H1 (cell line): Measurements from ENCODE around the gene MPV17L2. TPM values are rescaled to one million over a fixed set of nuclear protein-coding genes. Genes with fewer than 3 reads are reported as not detected.

Source experiments
- CTCF ChIA-PET: fragments of 300-600 bp; sonication (Branson Sonifier 250); formaldehyde crosslinking; loops from one replicate; lab custom pipeline; 2021; ENCODE audit not compliant: partially characterized antibody; lab: Charles Lee
- POLR2A ChIA-PET: fragments of 300-600 bp; sonication (Branson Sonifier 250); formaldehyde crosslinking; loops from one replicate; lab custom pipeline; 2021; ENCODE audit warnings: inconsistent platforms; ENCODE audit not compliant: partially characterized antibody; lab: Charles Lee
- DNase-seq, 2 experiments: peaks; one replicate each; pipeline versions ENCODE4 v3.0.0 to v3.0.0-alpha.2; 2010 to 2022; ENCODE audit warnings: low spot score in 2 of 2, low read depth in 1 of 2, mixed read lengths in 1 of 2
- FAIRE-seq: peaks from 2 replicates; lab custom pipeline; 2011; peaks lifted over from hg19 to GRCh38; lab: Jason Lieb, UNC
- H2AFZ ChIP-seq: 2 replicates; pipeline ENCODE4 v1.8.1; 2012; ENCODE audit warnings: low read length, inconsistent platforms
- H2AK5ac ChIP-seq: 2 replicates; pipeline ENCODE4 v1.6.1; 2013; ENCODE audit warnings: low read depth, low read length
- H2BK120ac ChIP-seq: replicated peaks from 2 replicates; pipeline ENCODE3; 2013; ENCODE audit warnings: low read depth, low read length, inconsistent platforms
- H2BK12ac ChIP-seq: 2 replicates; pipeline ENCODE4 v1.6.1; 2013; ENCODE audit warnings: low read depth, low read length
- H2BK15ac ChIP-seq: 2 replicates; pipeline ENCODE4 v1.6.1; 2013; ENCODE audit warnings: low read length
- H2BK20ac ChIP-seq: 2 replicates; pipeline ENCODE4 v1.6.1; 2013; ENCODE audit warnings: low read length
- H2BK5ac ChIP-seq: 2 replicates; pipeline ENCODE4 v1.6.1; 2013; ENCODE audit warnings: low read depth, low read length
- H3K14ac ChIP-seq: 2 replicates; pipeline ENCODE4 v1.6.1; 2013; ENCODE audit warnings: inconsistent platforms; ENCODE audit not compliant: insufficient read length
- H3K18ac ChIP-seq: 2 replicates; pipeline ENCODE4 v1.6.1; 2013; ENCODE audit warnings: low read length; ENCODE audit errors: extremely low read depth
- H3K23ac ChIP-seq: 2 replicates; pipeline ENCODE4 v1.6.1; 2013; ENCODE audit warnings: inconsistent platforms; ENCODE audit not compliant: insufficient read length
- H3K23me2 ChIP-seq: 2 replicates; pipeline ENCODE4 v1.6.1; 2013; ENCODE audit warnings: low read depth, low read length
- H3K27ac ChIP-seq: 2 replicates; pipeline ENCODE4 v1.6.1; 2011; ENCODE audit warnings: low read depth, low read length, inconsistent platforms
- H3K27me3 ChIP-seq, 4 experiments: replicated peaks in 1 of 4; 1 replicate in 1 of 4; 2 replicates in 3 of 4; pipeline versions ENCODE4 v1.6.1 to v1.8.1; 2011 to 2013; ENCODE audit warnings: low read length in 3 of 4, mild to moderate bottlenecking in 3 of 4, inconsistent platforms in 2 of 4, mixed read lengths in 2 of 4, moderate library complexity in 1 of 4; ENCODE audit not compliant: control insufficient read depth in 3 of 4, insufficient read depth in 3 of 4; ENCODE audit errors: extremely low read depth in 1 of 4
- H3K36me3 ChIP-seq, 4 experiments: 2 replicates each; pipeline versions ENCODE4 v1.6.1 to v1.8.1; 2011 to 2013; ENCODE audit warnings: mild to moderate bottlenecking in 4 of 4, low read length in 3 of 4, moderate library complexity in 2 of 4, control low read depth in 1 of 4, inconsistent platforms in 1 of 4; ENCODE audit not compliant: insufficient read depth in 4 of 4, control insufficient read depth in 2 of 4
- H3K4ac ChIP-seq: replicated peaks from 2 replicates; pipeline ENCODE3; 2013; ENCODE audit warnings: low read length, low read depth, mixed read lengths, inconsistent platforms; ENCODE audit not compliant: insufficient read length
- H3K4me1 ChIP-seq, 4 experiments: replicated peaks in 1 of 4; 1 replicate in 1 of 4; 2 replicates in 3 of 4; pipeline versions ENCODE4 v1.6.1 to v1.8.1; 2011 to 2013; ENCODE audit warnings: low read length in 3 of 4, inconsistent platforms in 2 of 4, mixed read lengths in 1 of 4; ENCODE audit not compliant: insufficient read depth in 4 of 4, control insufficient read depth in 3 of 4
- H3K4me2 ChIP-seq, 2 experiments: 2 replicates each; pipeline versions ENCODE4 v1.6.1 to v1.8.1; 2011 to 2013; ENCODE audit warnings: low read depth in 2 of 2, low read length in 2 of 2, control low read depth in 1 of 2, inconsistent platforms in 1 of 2, mild to moderate bottlenecking in 1 of 2; ENCODE audit not compliant: insufficient read depth in 1 of 2
- H3K4me3 ChIP-seq, 4 experiments: fragments of 200-600, 300-600 bp in 1 of 4; sonication (generic), shearing (Covaris generic), sonication (Bioruptor Twin) in 1 of 4; 2 replicates each; pipeline versions ENCODE4 v1.5.1 to v1.8.1; 2011 to 2016; ENCODE audit warnings: low read length in 4 of 4, low read depth in 3 of 4, control low read depth in 2 of 4, inconsistent platforms in 2 of 4, mild to moderate bottlenecking in 2 of 4, mixed read lengths in 1 of 4, moderate library complexity in 1 of 4; ENCODE audit not compliant: insufficient read depth in 2 of 4; ENCODE audit errors: extremely low read depth in 1 of 4
- H3K56ac ChIP-seq: replicated peaks from 2 replicates; pipeline ENCODE3; 2013; ENCODE audit warnings: low read depth, mild to moderate bottlenecking, mixed read lengths, low read length, inconsistent platforms; ENCODE audit not compliant: insufficient read length
- H3K79me1 ChIP-seq: 2 replicates; pipeline ENCODE4 v1.6.1; 2013; ENCODE audit warnings: low read depth, low read length, control low read depth
- H3K79me2 ChIP-seq, 2 experiments: 2 replicates each; pipeline versions ENCODE4 v1.6.1 to v1.8.1; 2012 to 2013; ENCODE audit warnings: low read length in 2 of 2, mild to moderate bottlenecking in 2 of 2, inconsistent platforms in 1 of 2; ENCODE audit not compliant: insufficient read depth in 2 of 2, control insufficient read depth in 1 of 2
- H3K9ac ChIP-seq, 4 experiments: replicated peaks in 1 of 4; 1 replicate in 1 of 4; 2 replicates in 3 of 4; pipeline versions ENCODE4 v1.6.1 to v1.8.1; 2011 to 2013; ENCODE audit warnings: low read depth in 3 of 4, low read length in 3 of 4, control low read depth in 2 of 4, mild to moderate bottlenecking in 2 of 4, moderate library complexity in 2 of 4, inconsistent platforms in 1 of 4; ENCODE audit errors: extremely low read depth in 1 of 4
- H3K9me3 ChIP-seq, 2 experiments: 2 replicates each; pipeline versions ENCODE4 v1.6.1 to v1.8.1; 2012 to 2013; ENCODE audit warnings: mild to moderate bottlenecking in 2 of 2, moderate library complexity in 2 of 2, control low read depth in 1 of 2, inconsistent platforms in 1 of 2, low read depth in 1 of 2, low read length in 1 of 2, mixed read lengths in 1 of 2; ENCODE audit not compliant: insufficient read depth in 2 of 2
- H4K20me1 ChIP-seq, 2 experiments: replicated peaks in 1 of 2; 2 replicates each; pipeline versions ENCODE3 to v1.8.1; 2011 to 2013; ENCODE audit warnings: inconsistent platforms in 2 of 2, low read length in 2 of 2, mild to moderate bottlenecking in 1 of 2; ENCODE audit not compliant: insufficient read depth in 2 of 2, control insufficient read depth in 1 of 2
- H4K5ac ChIP-seq: 2 replicates; pipeline ENCODE4 v1.6.1; 2013; ENCODE audit warnings: low read length, low read depth, mixed read lengths, inconsistent platforms; ENCODE audit not compliant: insufficient read length
- H4K8ac ChIP-seq: 2 replicates; pipeline ENCODE4 v1.8.0; 2013; ENCODE audit warnings: mild to moderate bottlenecking, moderate library complexity, low read length, inconsistent platforms; ENCODE audit not compliant: insufficient read depth; ENCODE audit errors: extremely low read depth
- H4K91ac ChIP-seq: replicated peaks from 2 replicates; pipeline ENCODE3; 2013; ENCODE audit warnings: low read length, mixed read lengths, inconsistent platforms; ENCODE audit not compliant: insufficient read length
- BACH1 ChIP-seq: IDR thresholded peaks from 2 replicates; pipeline ENCODE4 v1.6.1; 2012; ENCODE audit warnings: low read length, improper control_type of control experiment
- GTF2F1 ChIP-seq: IDR thresholded peaks from 2 replicates; pipeline ENCODE4 v1.6.1; 2012; ENCODE audit warnings: low read depth, low read length, improper control_type of control experiment, borderline replicate concordance
- HDAC2 ChIP-seq, 2 experiments: fragments of 300-600 bp in 1 of 2; sonication (generic) in 1 of 2; IDR thresholded peaks; 2 replicates each; pipeline ENCODE4 v1.6.1; 2011 to 2012; ENCODE audit warnings: low read depth in 2 of 2, low read length in 2 of 2, mild to moderate bottlenecking in 2 of 2, moderate library complexity in 2 of 2, borderline replicate concordance in 1 of 2, inconsistent platforms in 1 of 2
- KDM4A ChIP-seq: IDR thresholded peaks from one replicate; pipeline ENCODE4 v1.7.1; 2012; ENCODE audit warnings: low read depth, mild to moderate bottlenecking, moderate library complexity, low read length, inconsistent platforms; ENCODE audit not compliant: severe bottlenecking
- WGBS, 2 experiments: shearing (Covaris generic) in 1 of 2; methylation state at CpG; one replicate each; pipeline versions ENCODE4 v1.1.6 to v1.1.7; 2013 to 2015; ENCODE audit warnings: low lambda C conversion rate in 2 of 2, mixed read lengths in 2 of 2, inconsistent platforms in 1 of 2, low coverage in 1 of 2, missing lambda C conversion rate in 1 of 2; ENCODE audit not compliant: insufficient replicate concordance in 2 of 2, insufficient coverage in 1 of 2, insufficient read length in 1 of 2; ENCODE audit errors: extremely low coverage in 1 of 2, missing lambda C conversion rate in 1 of 2; 5-methylcytosine and 5-hydroxymethylcytosine counted together
- polyA plus RNA-seq, 7 experiments: library from polyadenylated mRNA; depleted of rRNA in 3 of 7; stranded (reverse) in 5 of 7; unstranded in 2 of 7; fragments of >200 nt in 5 of 7; fragments of 200-250 nt in 2 of 7; gene quantifications; 1 replicate in 5 of 7; 2 replicates in 1 of 7; 4 replicates in 1 of 7; pipeline versions ENCODE4 v1.2.1 to v1.2.3, GENCODE V29; 2011 to 2013; ENCODE audit warnings: missing spikeins in 2 of 7, mixed read lengths in 2 of 7
- total RNA-seq: library from RNA; stranded (reverse); fragmentation: NEBNext Ultra II Directional; extraction: Animal tissue kit (Norgen Biotek cat#: 25700); gene quantifications from 2 replicates; pipeline ENCODE4 v1.2.1, GENCODE V29; 2021
- TF ChIP-seq, protein P1 (sequence below): IDR thresholded peaks from 2 replicates; pipeline ENCODE4 v1.6.1; 2011; ENCODE audit warnings: low read depth, mild to moderate bottlenecking, low read length; ENCODE audit not compliant: insufficient read depth

The MPV17L2 gene
- total and polyA plus RNA-seq, 2 of the 8 experiments (the other 6 are each of a cell fraction or from before 2014, with no cell fraction given): 24.2 to 82.6 TPM

DNA sequence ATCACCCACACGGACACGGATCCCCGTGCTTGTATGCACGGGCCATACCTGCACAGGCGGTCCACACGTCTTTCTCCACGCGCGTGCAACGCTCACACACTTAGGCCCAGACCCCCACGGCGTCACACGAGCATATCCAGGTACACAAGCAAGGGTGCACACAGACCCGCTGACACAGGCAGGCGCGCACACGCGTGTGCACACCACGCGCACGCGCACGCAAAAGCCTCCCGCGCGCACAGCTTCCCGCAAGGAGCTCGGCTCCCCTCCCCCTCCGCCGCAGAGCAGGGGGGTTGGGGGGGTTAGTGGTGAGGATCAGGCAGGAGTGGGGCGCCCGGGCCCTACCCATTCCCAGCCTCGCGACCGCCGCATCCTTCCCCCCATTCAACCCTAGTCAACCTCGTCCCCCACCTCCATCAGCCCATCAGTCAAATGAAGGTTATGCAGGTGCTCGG, 10.4 kb downstream of the MPV17L2 start:
- H3K56ac ChIP-seq: no peak overlapping the region
- H3K4me3 ChIP-seq: peak overlapping the region; percentile 56 to 81 (median 74)
- peaks cover 5% of the 10 kb centered on the region for H3K79me1 ChIP-seq
- H2BK5ac ChIP-seq: 0 out of 2 replicates have a peak overlapping the region, but pooled peaks have one; percentile 4
- FAIRE-seq: no peak
- peaks cover 12% of the 10 kb centered on the region for H3K23me2 ChIP-seq
- H2AK5ac ChIP-seq: no peak overlapping the region
- DNase-seq: no peak
- ChIA-PET POLR2A (interaction anchor here (0.6 to 7.3 kb wide), 11 partner anchors 9 to 112 kb away, joined by 3 to 65 read pairs (median 4); partner anchors contain the start of genes JUND and MPV17L2), CTCF (interaction anchor here (0.6 to 11.5 kb wide), 11 partner anchors 12 to 135 kb away, joined by 3 to 305 read pairs (median 3); partner anchors contain the start of gene PDE4C)
- peaks cover 0 to 11% (median 7%) of the 10 kb centered on the region in 4 experiments; a peak in 5 of 7 replicates for H3K4me1 ChIP-seq
- H3K18ac ChIP-seq: peak overlapping the region; percentile 84
- H3K27ac ChIP-seq: no peak overlapping the region
- no peak overlapping the region for H2BK120ac ChIP-seq
- peak overlapping the region; percentile 2; the same call in 1 of the 2 replicates for H2BK15ac ChIP-seq
- H2BK12ac ChIP-seq: peak overlapping the region; percentile 3; the same call in 1 of the 2 replicates
- H3K79me2 ChIP-seq: 0 out of 4 replicates have a peak, but pooled peaks cover 0 to 4% of the 10 kb centered on the region in 2 experiments
- peak overlapping the region; percentile 79 to 92 for H3K4me2 ChIP-seq
- no peak overlapping the region for H4K5ac ChIP-seq
- peaks cover 3 to 5% (median 3%) of the 10 kb centered on the region in 4 experiments; a peak in 6 of 8 replicates for H3K36me3 ChIP-seq
- no peak overlapping the region for H3K23ac ChIP-seq
- no peaks in the 10 kb centered on the region for H3K9me3 ChIP-seq
- H4K20me1 ChIP-seq: peaks cover 1 to 13% of the 10 kb centered on the region in 2 experiments
- H3K27me3 ChIP-seq: no peaks in the 10 kb centered on the region; a peak in 1 of 7 replicates
- no peak overlapping the region for H3K4ac ChIP-seq
- peak overlapping the region; percentile 63 for H4K91ac ChIP-seq
- peak overlapping the region; percentile 75; the same call in 1 of the 2 replicates for H4K8ac ChIP-seq
- no peak overlapping the region for H3K14ac ChIP-seq
- TF ChIP-seq GTF2F1 (0 out of 2 replicates have a peak, but pooled peaks have one; percentile 1), KDM4A (peak; percentile 56), HDAC2 (IDR thresholded peaks at IDR 0.05; ENCODE audit: borderline replicate concordance in 1 of 2, low read depth in 2 of 2, low read length in 2 of 2) (0 out of 4 replicates have a peak, but pooled peaks of 1 of the 2 experiments have one; percentile 95), BACH1 (peak; percentile 81)
- TF ChIP-seq, protein P1, sequence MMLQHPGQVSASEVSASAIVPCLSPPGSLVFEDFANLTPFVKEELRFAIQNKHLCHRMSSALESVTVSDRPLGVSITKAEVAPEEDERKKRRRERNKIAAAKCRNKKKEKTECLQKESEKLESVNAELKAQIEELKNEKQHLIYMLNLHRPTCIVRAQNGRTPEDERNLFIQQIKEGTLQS: no peak
- WGBS, 2 experiments: 3% methylated on average over 24 of the region's 38 CpGs; no CpG with 5 or more reads in 1 of the 2 experiments
- 0 out of 2 replicates have a peak overlapping the region, but pooled peaks have one; percentile 48 for H2BK20ac ChIP-seq
- no peak overlapping the region for H2AFZ ChIP-seq
- H3K9ac ChIP-seq: peak overlapping the region in 3 of 4 experiments; percentile 37 to 42 (median 41); a peak in 4 of 7 replicates
